IPS-18c (cell line): ENCODE measurements around the gene AADACL3.

ENCODE experiments used
- H3K4me3 ChIP-seq: 2 replicates; pipeline ENCODE4 v1.7.0; 2013; ENCODE audit warnings: low read depth, mild to moderate bottlenecking, low read length, moderate library complexity; ENCODE audit not compliant: insufficient read depth
- H3K9me3 ChIP-seq: one replicate; pipeline ENCODE4 v1.6.1; 2013; ENCODE audit warnings: mild to moderate bottlenecking, low read length, moderate library complexity; ENCODE audit not compliant: control insufficient read depth, insufficient read depth

Gene AADACL3

DNA sequence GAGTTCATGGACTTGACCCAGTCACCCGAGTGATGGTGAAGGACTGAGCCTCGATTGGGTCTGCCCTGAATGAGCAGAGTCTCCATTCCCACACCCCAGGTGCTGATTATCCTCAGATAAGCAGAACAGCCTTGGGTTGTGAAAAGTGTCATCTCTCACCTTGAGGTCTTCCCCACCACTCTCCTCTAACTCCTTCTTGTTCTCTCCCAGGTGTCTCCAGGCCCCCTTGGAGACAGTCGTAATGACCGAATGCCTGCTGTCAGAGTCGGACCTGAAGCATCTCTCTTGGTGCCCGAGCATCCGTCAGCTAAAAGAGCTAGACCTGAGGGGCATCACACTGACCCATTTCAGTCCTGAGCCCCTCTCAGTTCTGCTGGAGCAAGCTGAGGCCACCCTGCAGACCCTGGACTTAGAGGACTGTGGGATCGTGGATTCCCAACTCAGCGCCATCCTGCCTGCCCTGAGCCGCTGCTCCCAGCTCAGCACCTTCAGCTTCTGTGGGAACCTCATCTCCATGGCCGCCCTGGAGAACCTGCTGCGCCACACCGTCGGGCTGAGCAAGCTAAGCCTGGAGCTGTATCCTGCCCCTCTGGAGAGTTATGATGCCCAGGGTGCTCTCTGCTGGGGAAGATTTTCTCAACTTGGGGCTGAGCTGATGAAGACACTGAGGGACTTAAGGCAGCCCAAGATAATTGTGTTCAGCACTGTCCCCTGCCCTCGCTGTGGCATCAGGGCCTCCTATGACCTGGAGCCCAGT, 61.1 kb downstream of the AADACL3 start:
- Histone ChIP-seq H3K9me3 (no peaks in the 10 kb centered on the region), H3K4me3 (no peak overlapping the region)
